Left colon (tissue), 2 donors: Measurements from ENCODE around the gene PDE4C. TPM values are rescaled to one million over a fixed set of nuclear protein-coding genes. Genes with fewer than 3 reads are reported as not detected.
A peak's percentile ranks its signal among the peaks of the same experiment; 100 is the strongest.

Source experiments
- ATAC-seq: fragments of 200-7000 bp; cut with Tn5 transposase; one replicate; pipeline ENCODE4 v1.9.1; 2020; ENCODE audit warnings: mild to moderate bottlenecking, moderate library complexity
- DNase-seq, 2 donors: peaks; one replicate each; pipeline ENCODE4 v3.0.0-alpha.2; 2020
- intact Hi-C, 2 donors: fragments of 100-400 bp; cut with DNase I in 1 of 2; cut with micrococcal nuclease in 1 of 2; formaldehyde crosslinking; loops; one replicate each; pipeline versions ENCODE4 v1.11.2 to v1.14.0; 2022; cut with DNase I, micrococcal nuclease
- total RNA-seq, 2 donors: library from RNA; stranded (reverse); fragmentation: NEBNext Ultra II Directional; extraction: Animal tissue kit (Norgen Biotek cat#: 25700); gene quantifications; one replicate each; pipeline ENCODE4 v1.2.1, GENCODE V29; 2021
- donor health status: DM: no; HTN: no; CAD: no.
- donor health status: DM: yes; HTN: yes; CAD: no.

Gene PDE4C
- total RNA-seq, 2 donors from 2014 or later, result 2.5 to 4.3 TPM

DNA sequence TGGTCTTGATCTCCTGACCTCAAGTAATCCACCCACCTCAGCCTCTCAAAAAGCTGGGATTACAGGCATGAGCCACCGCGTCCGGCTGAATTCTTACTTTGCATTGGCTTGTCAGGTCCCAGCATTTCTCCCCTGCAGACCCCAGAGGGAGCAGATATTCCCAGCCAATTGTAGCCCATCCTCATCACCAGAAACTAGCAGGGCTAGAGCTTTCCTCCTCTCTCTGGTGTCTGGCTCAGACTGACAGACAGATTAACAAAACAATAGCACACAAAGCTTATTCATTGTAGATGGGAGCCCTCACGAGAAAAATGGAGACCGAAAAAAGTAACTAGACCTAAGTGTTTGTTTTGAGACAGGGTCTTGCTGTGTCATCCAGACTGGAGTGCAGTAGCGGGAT lies 40.7 kb downstream of the PDE4C start:
- DNase-seq (no peak), ATAC-seq (no peak)
- intact Hi-C loops, result no loop called here

DNA sequence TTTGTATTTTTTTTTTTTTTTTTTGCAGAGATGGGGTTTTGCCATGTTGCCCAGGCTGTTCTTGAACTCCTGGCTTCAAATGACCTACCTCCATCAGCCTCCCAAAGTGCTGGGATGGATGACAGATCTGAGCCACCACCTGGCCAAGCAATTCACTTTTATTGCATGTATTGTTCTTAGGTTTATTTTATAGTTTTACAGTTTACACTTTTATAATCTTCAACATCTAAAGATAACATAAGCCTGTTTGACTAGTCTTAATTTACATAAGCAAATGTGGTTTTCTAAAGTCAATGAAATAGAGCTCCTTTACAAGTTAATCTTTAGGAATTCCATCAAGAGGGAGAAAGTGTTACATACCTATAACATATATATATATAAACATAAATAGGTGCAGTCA lies 42.7 kb downstream of the PDE4C start:
- intact Hi-C loops, result no loop called here
- DNase-seq (peak in 1 of 2 donors; percentile 59), ATAC-seq (peak; percentile 93)

DNA sequence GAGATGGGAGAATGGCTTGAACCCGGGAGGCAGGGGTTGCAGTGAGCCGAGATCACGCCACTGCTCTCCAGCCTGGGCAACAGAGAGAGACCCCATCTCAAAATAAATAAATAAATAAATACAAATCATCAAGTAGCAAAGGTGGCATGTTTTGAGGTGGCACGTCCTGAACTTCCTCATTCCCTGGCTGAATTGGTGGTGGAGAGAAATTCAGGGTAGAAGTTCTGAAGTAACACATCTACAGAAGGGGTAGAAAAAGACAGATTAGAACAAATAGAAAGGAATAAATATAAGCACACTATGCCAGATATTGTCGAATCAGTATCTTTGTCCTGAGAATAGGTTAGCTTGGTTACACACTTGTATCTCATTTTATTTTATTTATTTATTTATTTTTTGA lies 46.3 kb downstream of the PDE4C start:
- no peak for ATAC-seq
- intact Hi-C loops, result no loop called here
- no peak for DNase-seq

DNA sequence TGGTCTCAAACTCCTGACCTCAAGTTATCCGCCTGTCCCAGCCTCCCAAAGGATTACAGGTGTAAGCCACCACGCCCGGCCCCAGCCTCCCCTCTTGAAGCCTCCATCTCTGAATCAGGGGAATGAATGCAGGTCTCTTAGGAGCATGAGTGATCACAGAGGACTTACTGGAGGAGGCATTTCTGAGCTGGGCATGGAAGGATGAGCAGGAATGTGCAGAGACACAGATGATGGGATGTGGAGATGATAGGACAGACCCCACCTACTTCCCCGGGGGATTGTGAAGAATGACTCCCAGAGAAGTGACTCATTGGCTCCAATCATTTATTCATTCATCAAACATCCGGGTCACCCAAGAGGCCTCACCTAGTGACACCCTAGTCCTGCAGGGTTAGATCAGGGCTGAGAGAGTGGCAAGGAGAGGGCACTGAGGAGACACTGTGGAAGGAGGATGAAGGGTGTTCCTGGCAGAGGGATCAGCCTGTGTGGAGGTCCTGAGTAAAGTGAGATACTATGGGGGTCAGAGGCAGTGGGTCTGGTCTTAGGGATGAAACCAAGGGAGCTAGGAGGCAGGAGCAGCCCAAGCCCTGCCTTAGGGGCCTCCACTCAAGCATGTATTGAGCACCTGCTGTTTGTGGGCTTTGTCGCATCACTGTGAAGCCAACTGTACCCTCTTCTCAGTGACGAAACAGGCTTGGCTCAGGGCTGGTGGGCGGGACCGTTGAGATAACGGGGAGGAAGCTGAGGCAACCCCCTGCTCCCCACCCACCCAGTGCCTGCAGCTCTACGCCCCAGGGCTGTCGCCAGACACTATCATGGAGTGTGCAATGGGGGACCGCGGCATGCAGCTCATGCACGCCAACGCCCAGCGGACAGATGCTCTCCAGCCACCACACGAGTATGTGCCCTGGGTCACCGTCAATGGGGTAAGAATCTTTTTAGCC lies 49.6 kb downstream of the PDE4C start:
- no peak for DNase-seq
- no peak for ATAC-seq
- intact Hi-C loops, result no loop called here

DNA sequence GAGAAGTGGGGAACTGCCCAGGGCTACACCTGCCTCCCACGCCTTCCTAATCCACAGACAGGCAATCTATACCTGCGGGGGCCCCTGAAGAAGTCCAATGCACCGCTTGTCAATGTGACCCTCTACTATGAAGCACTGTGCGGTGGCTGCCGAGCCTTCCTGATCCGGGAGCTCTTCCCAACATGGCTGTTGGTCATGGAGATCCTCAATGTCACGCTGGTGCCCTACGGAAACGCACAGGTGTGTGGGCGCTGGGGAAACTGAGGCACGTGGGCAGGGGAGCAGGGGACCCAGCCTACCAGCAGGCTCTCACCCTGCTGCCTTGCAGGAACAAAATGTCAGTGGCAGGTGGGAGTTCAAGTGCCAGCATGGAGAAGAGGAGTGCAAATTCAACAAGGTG lies 51.3 kb downstream of the PDE4C start:
- DNase-seq (no peak), ATAC-seq (no peak)
- intact Hi-C loops, result no loop called here

Other genes with a start within 250 kb of the PDE4C start
- gene ARRDC2, start 218.3 kb downstream of the PDE4C start, total RNA-seq, result 10 to 100 TPM; 21.0 to 27.7 TPM
- 1 to 10 TPM in 1 of 2 donors, under 1 TPM in 1; 0.98 to 3.9 TPM for gene IL12RB1, start 139.5 kb downstream of the PDE4C start, total RNA-seq
- 10 to 100 TPM; 33.6 to 38.6 TPM for gene MAST3, start 128.7 kb downstream of the PDE4C start, total RNA-seq
- 10 to 100 TPM; 37.4 to 41.1 TPM for gene PIK3R2, start 73.3 kb downstream of the PDE4C start, total RNA-seq
- 10 to 100 TPM; 47.5 to 79.3 TPM for gene IFI30, start 52.6 kb downstream of the PDE4C start, total RNA-seq
- 10 to 100 TPM in 1 of 2 donors, 1 to 10 TPM in 1; 9.9 to 15.4 TPM for gene MPV17L2, start 33.2 kb downstream of the PDE4C start, total RNA-seq
- 1 to 10 TPM; 6.3 to 6.9 TPM for gene RAB3A, start 22.4 kb downstream of the PDE4C start, total RNA-seq
- gene IQCN, start 48.0 kb upstream of the PDE4C start, total RNA-seq, result 1 to 10 TPM; 4.3 to 6.1 TPM
- 100 to 1,000 TPM; 361 to 374 TPM for gene JUND, start 55.2 kb upstream of the PDE4C start, total RNA-seq
- 100 to 1,000 TPM; 106 to 148 TPM for gene LSM4, start 96.6 kb upstream of the PDE4C start, total RNA-seq
- gene PGPEP1, start 114.2 kb upstream of the PDE4C start, total RNA-seq, result 100 to 1,000 TPM; 105 to 109 TPM
- 10 to 100 TPM; 32.2 to 87.6 TPM for gene GDF15, start 159.7 kb upstream of the PDE4C start, total RNA-seq
- gene LRRC25, start 171.2 kb upstream of the PDE4C start, total RNA-seq, result 1 to 10 TPM in 1 of 2 donors, under 1 TPM in 1; 0.79 to 5.1 TPM
- 10 to 100 TPM; 37.4 to 50.7 TPM for gene SSBP4, start 193.0 kb upstream of the PDE4C start, total RNA-seq
- 10 to 100 TPM; 14.1 to 15.1 TPM for gene ISYNA1, start 211.7 kb upstream of the PDE4C start, total RNA-seq